ENCODE measurements around the gene PTP4A2.
"Not testable (repeated sequence)": the region's sequence is repeated elsewhere in the genome, so short reads cannot be mapped to it uniquely, and the experiment has no call there.

Gene PTP4A2

DNA sequence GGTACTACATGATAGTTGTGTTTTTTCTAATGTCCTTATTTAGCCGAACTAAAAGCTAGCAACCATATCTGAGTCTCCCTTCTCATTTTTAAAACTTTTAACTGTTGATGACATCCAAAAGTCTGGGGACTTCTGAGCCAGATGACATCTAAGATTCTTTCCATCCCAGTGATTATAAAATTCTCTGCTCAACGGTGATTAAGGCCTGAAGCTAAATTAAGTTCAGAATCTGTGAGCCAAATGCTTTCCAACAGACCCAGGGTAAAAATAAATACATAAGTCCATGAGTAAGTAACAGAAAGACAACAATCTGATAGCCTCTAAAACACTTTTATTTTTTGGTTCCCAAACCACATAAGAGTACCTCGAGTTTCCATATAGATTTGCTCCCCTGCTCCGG is 13.1 kb upstream of the PTP4A2 start:
- no peak overlapping the region for H3K4me3 ChIP-seq (ENCODE audit: low read depth, low read length)

DNA sequence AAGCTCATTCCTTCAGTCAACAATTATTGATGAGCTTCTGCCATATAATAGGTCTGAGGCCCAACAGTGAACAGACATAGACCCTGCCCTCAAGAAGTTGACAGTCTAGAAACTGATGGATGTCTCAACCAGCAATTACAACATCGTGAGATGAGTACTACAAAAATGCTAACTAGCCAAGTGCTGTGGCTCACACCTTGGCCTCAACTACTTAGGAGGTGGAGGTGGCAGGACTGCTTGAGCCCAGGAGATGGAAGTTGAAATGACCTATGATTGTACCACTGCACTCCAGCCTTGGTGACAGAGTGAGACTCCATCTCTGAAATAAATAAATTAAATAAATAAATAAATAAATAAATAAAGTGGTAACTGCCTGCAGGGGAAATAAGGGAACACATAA is 11.7 kb upstream of the PTP4A2 start:
- no peak overlapping the region for H3K4me3 ChIP-seq (ENCODE audit: low read depth, low read length)

DNA sequence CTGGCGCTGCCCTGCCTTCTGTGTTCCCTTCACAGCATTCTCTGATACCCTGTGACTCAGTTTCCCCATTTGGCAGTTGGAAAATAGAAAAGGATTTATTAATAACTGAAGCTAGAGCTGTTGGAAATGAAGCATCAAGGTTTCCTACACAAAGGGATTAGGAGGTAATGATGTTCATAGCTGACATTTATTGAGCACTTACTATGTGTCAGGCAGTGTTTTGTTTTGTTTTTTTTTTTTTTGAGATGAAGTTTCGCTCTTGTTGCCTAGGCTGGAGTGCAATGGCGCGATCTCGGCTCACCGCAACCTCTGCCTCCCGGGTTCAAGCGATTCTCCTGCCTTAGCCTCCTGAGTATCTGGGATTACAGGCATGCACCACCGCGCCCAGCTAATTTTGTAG is 7.5 kb upstream of the PTP4A2 start:
- not testable (repeated sequence) for H3K4me3 ChIP-seq (ENCODE audit: low read depth, low read length)

DNA sequence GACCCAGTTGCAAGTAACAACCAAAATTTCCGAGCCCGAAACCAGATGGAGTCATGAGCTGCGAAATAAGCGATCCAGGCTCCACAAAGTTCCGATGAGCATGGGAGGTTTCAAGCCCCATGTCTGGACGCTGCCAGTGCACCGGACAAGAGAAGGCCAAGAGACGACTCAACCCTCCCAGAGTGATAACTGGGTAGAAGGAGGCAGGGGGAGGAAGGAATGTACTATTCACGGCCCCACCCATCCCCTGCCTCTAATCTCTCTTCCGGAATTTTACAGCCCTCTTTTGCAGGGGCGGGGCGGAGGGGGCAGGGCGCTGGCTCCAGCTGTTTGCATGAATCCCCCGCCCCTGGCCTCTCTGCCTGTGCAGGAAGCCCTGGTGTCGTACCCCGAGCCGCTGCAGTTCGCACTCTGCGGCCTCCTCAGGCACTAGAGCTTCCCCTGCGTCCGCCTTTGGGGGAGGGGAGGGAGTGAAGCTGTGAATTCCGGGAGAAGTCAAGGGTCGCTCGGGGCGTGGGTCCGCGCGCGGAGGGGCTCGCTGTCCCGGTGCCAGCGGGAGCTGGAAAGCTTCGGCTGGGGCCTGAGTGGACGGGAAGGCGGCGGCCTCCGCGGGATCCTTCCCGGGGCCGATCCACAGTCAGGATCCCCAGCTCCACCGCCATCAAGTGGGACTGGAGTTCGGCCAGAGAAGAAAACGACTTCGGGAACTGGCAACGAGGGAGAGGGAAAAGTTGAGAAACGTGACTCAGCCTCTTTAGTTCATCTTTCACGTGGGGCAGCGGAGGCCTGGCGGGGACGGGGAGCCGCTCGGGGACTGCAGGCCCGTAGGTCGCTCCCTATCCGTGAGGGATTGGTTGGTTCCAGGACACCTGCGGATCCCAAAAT is 6.3 kb upstream of the PTP4A2 start:
- H3K4me3 ChIP-seq (ENCODE audit: low read depth, low read length) = peak overlapping the region; percentile 44

DNA sequence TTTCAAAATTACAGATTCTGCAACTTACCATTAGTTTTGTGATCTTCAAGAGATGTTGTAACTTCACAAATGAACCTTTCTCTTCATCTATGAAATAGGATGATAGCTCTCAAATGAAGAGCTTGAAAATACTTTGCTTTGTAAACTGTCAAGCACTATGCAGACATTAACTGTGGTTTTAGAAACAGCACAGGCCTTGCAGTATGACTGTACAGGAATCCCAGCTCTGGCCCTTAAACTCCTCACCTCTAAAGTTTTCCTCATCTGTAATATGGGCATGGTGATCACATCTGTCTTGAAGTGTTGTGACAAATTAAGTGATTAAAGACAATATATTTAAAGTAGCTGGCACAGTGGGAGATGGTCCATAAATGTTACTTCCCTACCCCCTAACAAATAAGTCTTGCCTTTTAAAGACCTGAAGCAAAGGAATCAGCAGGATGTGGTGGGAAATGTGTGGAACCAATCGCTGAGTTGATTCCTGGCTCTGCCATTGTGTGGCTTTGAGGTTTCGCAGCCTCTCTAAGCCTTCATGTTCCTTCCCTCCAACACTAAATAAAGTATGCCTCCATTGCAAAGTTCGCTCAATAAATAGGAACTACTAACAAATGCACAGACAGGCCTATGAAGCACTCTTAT is 5.5 kb upstream of the PTP4A2 start:
- H3K4me3 ChIP-seq (ENCODE audit: low read depth, low read length) = no peak overlapping the region

GRCh38 chr1:31942061-31942460 is 3.9 kb upstream of the PTP4A2 start:
- not testable (repeated sequence) for H3K4me3 ChIP-seq (ENCODE audit: low read depth, low read length)

- no peak overlapping the region for H3K4me3 ChIP-seq (ENCODE audit: low read depth, low read length)
These were observed 1.5 kb upstream of the PTP4A2 start for GRCh38 chr1:31939484-31940329.

GRCh38 chr1:31937300-31938183 is 626 bp downstream of the PTP4A2 start:
- H3K4me3 ChIP-seq (ENCODE audit: low read depth, low read length) = peak overlapping the region; percentile 97

- H3K4me3 ChIP-seq (ENCODE audit: low read depth, low read length) = peak overlapping the region; percentile 97
These were observed 1.2 kb downstream of the PTP4A2 start for GRCh38 chr1:31936981-31937299.

DNA sequence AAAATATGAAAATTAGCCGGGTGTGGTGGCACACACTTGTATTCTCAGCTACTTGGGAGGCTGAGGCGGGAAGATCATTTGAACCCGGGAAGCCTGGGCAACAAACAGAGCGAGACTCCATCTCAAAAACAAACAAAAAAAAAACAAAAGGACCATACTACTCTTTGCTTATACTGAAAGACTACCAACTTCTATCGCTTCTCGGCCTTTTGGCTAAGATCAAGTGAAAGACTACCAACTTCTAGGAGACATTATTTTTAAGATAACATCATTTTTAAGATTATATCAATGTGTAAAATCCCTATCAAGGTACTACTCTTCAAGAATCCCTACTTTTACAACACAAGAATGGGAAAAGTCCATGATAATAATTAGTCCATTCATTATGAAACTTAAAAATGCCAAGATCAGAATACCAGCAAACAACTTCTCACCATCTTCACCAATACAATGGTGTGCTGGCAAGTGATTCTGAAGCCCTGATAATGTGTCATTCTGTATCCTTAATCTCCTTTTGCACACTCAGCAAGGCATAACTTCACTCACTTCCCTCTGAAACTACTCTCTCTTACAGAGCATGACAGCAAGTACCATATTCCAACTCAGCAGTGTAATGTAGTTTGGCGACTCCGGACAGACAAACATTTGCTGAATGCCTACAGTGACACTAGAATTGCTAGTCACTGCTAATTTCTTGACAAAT is 1.7 kb downstream of the PTP4A2 start:
- peak overlapping the region; percentile 97 for H3K4me3 ChIP-seq (ENCODE audit: low read depth, low read length)

- no peak overlapping the region for H3K4me3 ChIP-seq (ENCODE audit: low read depth, low read length)
These were observed 3.2 kb downstream of the PTP4A2 start for GRCh38 chr1:31934706-31935629.

- H3K4me3 ChIP-seq (ENCODE audit: low read depth, low read length) = no peak overlapping the region
These were observed 5.5 kb downstream of the PTP4A2 start for GRCh38 chr1:31932491-31933316.

DNA sequence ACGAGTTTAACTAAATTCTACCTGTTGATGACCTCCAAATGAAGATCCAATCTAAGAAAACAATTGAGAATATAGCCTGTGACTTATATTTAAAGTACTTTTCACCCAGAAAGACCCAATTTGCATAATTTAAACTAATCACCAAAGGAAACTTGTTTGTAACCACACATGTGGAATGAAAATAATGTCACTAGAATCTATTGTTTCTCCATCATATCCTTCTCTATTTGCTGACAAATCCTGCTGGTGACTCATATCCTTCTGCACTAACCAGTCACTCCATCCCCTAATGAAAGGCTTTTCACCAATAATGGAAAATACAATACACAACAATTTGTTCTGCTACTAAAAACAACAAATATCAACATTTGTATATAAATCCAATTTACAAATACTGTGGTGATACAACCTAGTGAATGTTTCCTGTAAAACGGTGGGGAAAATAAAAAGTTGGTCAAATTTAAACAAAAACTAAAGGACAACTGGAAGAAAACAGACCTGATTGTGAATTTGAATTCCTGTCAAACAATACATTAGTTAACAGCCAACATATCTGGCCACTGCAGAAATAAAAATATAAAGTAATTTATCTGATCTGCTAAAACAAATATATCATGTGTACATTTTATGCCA is 6.5 kb downstream of the PTP4A2 start:
- H3K4me3 ChIP-seq (ENCODE audit: low read depth, low read length) = no peak overlapping the region

GRCh38 chr1:31930836-31931592 is 7.2 kb downstream of the PTP4A2 start:
- H3K4me3 ChIP-seq (ENCODE audit: low read depth, low read length) = no peak overlapping the region

GRCh38 chr1:31927661-31927980 is 10.5 kb downstream of the PTP4A2 start:
- H3K4me3 ChIP-seq (ENCODE audit: low read depth, low read length) = no peak overlapping the region

DNA sequence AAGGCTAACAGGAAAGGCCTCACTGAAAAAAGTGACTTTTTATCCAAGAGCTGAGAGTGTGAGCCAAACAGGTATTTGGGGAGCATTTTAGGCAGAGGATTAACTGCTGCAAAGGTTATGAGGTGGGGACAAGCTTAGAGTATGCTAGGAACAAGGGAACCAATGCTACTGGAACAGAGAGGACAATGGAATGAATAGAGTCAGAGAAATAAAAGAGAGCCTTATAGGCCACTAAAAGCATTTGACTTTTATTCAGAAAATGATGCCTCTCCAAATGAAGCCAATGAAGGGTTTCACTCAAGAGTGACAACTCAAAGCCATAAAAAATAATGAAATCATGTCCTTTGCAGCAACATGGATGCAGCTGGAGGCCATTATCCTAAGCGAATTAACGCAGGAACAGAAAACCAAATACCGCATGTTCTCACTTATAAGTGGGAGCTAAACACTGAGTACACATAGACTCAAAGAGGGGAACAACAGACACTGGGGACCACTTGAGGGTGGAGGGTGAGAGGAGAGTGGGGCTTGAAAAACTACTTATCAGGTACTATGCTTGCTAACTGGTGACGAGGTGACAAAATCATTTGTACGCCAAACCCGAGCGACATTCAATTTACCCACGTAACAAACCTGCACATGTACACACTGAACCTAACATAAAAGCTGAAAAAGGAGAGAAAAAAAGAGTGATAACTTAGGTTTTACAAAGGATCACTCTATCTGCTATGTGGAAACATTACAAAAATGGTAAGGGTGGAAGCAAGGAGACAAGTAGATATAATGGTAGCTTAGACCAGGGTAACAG is 11.1 kb downstream of the PTP4A2 start:
- no peak overlapping the region for H3K4me3 ChIP-seq (ENCODE audit: low read depth, low read length)
